BJ (cell line): ENCODE data around the gene CORO2B. TPM values are rescaled to one million over a fixed set of nuclear protein-coding genes. Genes with fewer than 3 reads are reported as not detected.

Experiments
- CTCF ChIA-PET: fragments of 350-600 bp; formaldehyde crosslinking; extraction: SDS; loops from one replicate; lab custom pipeline; 2021; ENCODE audit warnings: antibody characterized with exemption, inconsistent platforms; lab: Yijun Ruan, JAX
- POLR2A ChIA-PET: fragments of 300-600 bp; sonication (Branson Sonifier 250); formaldehyde crosslinking; extraction: SDS; loops from one replicate; lab custom pipeline; 2021; ENCODE audit warnings: antibody characterized with exemption; lab: Charles Lee
- DNase-seq: peaks from one replicate; pipeline ENCODE4 v3.0.0-alpha.2; 2011; ENCODE audit warnings: low read depth
- H3K27me3 ChIP-seq: 2 replicates; pipeline ENCODE4 v1.6.0; 2011; ENCODE audit warnings: low read length; ENCODE audit not compliant: control insufficient read depth, insufficient read depth
- H3K36me3 ChIP-seq: 2 replicates; pipeline ENCODE4 v1.5.1; 2011; ENCODE audit warnings: low read length; ENCODE audit not compliant: control insufficient read depth, insufficient read depth
- H3K4me3 ChIP-seq: 2 replicates; pipeline ENCODE4 v1.5.1; 2011; ENCODE audit warnings: low read depth, mild to moderate bottlenecking, control low read depth, low read length
- CTCF ChIP-seq: IDR thresholded peaks from 2 replicates; pipeline ENCODE4 v1.5.1; 2011; ENCODE audit warnings: low read depth, mild to moderate bottlenecking, control low read depth, inconsistent platforms, low read length, moderate library complexity; ENCODE audit not compliant: insufficient read depth
- polyA plus RNA-seq: library from polyadenylated mRNA; depleted of rRNA; stranded (reverse); fragments of >200 nt; gene quantifications from 2 replicates; pipeline ENCODE4 v1.2.3, GENCODE V29; 2011

CORO2B gene
- polyA plus RNA-seq, 1 experiment, result 7.7 TPM

- DNase-seq, result no peak
- Histone ChIP-seq H3K36me3 (no peaks in the 10 kb centered on the region), H3K4me3 (no peak overlapping the region), H3K27me3 (no peaks in the 10 kb centered on the region)
- POLR2A ChIA-PET, result no interaction called here
- TF ChIP-seq CTCF, result no peak
- CTCF ChIA-PET, result interaction anchor here (0.6 to 1.6 kb wide), 5 partner anchors 10 to 239 kb away, joined by 3 to 5 read pairs (median 4); no protein-coding TSS in a partner anchor
Observed at GRCh38 chr15:68621535-68621934, 42.7 kb downstream of the CORO2B start.

DNA sequence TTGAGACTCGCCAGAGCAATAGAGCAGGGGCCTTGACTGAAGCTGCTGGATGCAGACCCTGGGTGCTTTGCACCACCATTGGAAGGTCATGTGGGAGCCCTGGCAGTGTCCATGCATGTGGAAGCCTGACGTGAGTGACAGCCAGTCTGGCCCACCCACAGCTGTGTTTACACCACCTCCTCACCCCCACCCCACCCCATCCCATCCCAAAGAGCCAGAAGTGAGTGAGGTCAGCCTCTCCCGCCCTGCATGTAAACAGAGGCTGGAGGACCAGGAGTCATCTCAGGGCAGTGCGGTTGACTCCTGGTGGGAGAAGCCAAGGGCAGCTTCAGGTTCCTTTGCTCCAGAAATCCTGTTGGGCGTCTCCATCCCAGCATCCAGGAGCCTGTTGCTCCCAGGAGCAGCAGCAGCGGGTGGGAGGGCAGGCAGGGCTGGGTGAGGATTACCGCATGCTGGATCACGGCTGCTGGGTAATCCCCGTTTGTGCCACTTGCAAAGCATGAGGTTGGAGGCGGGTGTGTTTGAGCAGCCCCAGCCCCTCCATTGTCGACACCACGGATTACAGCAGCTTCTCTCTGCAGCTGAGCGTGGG, 44.6 kb downstream of the CORO2B start:
- no peak for TF ChIP-seq CTCF
- POLR2A ChIA-PET, result no interaction called here
- H3K4me3 ChIP-seq, result no peak overlapping the region
- no peaks in the 10 kb centered on the region for H3K27me3 ChIP-seq
- CTCF ChIA-PET, result interaction anchor here (1.5 kb wide), 1 partner anchor 64 kb away, joined by 3 read pairs; no protein-coding TSS in a partner anchor
- no peak for DNase-seq
- no peaks in the 10 kb centered on the region for H3K36me3 ChIP-seq

GRCh38 chr15:68625853-68626252, 47.1 kb downstream of the CORO2B start:
- Histone ChIP-seq H3K27me3 (no peaks in the 10 kb centered on the region), H3K36me3 (no peaks in the 10 kb centered on the region), H3K4me3 (no peak overlapping the region)
- ChIA-PET CTCF (interaction anchor here (1.6 kb wide), 1 partner anchor 10 kb away, joined by 8 read pairs; no protein-coding TSS in a partner anchor), POLR2A (no interaction called here)
- no peak for TF ChIP-seq CTCF
- no peak for DNase-seq

DNA sequence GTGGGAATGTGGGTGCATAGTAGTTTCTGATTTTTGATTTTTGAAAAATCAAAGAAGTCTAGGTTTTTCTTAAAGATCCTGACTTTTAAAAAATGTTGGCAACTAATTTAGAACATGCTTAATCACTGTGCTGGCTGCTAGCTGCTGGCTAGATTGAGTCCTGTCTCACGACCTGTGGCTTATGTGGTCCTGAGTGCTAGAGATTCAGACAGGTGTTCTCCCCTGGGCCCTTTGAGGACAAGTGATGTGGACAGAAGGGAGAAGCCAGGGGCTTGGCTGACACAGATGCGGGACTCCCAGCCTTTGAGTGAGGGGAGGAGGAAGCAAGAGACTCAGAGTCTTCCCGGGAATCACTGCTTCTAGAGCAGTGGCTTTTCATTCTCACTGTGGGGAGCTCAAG, 47.5 kb downstream of the CORO2B start:
- Histone ChIP-seq H3K27me3 (no peaks in the 10 kb centered on the region), H3K4me3 (no peak overlapping the region), H3K36me3 (no peaks in the 10 kb centered on the region)
- POLR2A ChIA-PET, result no interaction called here
- TF ChIP-seq CTCF, result no peak
- CTCF ChIA-PET, result interaction anchor here (1.7 kb wide), 1 partner anchor 47 kb away, joined by 6 read pairs; no protein-coding TSS in a partner anchor
- no peak for DNase-seq

GRCh38 chr15:68626739-68627138, 47.9 kb downstream of the CORO2B start:
- no peaks in the 10 kb centered on the region for H3K36me3 ChIP-seq
- no peak for DNase-seq
- TF ChIP-seq CTCF, result no peak
- no peak overlapping the region for H3K4me3 ChIP-seq
- ChIA-PET CTCF (interaction anchor here (1.7 kb wide), 1 partner anchor 47 kb away, joined by 6 read pairs; no protein-coding TSS in a partner anchor), POLR2A (no interaction called here)
- no peaks in the 10 kb centered on the region for H3K27me3 ChIP-seq
